ENCODE results near the gene DNAAF8.

DNA sequence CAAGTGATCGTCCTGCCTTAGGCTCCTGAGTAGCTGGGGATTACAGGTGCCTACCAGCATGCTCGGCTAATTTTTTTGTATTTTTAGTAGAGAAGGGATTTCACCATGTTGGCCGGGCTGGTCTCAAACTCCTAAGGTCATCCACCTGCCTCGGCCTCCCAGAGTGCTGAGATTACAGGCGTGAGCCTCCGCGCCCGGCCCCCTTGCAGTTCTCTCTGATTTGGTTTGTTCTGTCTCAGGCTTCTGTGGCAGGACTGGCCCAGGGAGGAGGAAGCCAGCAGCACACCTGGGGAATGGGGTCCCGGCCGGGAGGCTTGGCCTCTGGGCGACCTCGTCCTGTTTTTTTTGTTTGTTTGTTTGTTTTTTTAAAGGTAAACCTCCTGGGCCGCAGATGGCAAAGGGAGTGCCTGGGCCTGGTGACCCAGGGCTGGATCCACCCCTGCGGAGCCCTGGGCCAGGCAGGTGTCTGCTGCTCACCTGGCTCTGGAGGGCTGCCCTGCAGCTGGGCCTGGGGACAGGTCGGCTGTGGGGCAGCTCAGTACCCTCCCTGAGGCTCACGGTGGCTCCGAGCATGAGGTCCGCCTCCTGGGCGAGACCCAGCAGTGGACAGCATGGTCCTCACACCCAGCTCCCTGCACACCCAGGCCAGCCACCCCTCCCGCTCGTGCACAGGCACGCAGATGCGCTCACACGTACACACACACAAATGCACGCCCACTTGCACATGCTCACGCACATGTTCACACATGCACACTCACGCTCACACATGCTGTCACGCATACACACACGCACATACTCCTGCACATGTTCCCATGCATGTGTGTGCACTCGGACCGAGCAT, 44.3 kb upstream of the DNAAF8 start:
- TF ChIP-seq, protein P1, sequence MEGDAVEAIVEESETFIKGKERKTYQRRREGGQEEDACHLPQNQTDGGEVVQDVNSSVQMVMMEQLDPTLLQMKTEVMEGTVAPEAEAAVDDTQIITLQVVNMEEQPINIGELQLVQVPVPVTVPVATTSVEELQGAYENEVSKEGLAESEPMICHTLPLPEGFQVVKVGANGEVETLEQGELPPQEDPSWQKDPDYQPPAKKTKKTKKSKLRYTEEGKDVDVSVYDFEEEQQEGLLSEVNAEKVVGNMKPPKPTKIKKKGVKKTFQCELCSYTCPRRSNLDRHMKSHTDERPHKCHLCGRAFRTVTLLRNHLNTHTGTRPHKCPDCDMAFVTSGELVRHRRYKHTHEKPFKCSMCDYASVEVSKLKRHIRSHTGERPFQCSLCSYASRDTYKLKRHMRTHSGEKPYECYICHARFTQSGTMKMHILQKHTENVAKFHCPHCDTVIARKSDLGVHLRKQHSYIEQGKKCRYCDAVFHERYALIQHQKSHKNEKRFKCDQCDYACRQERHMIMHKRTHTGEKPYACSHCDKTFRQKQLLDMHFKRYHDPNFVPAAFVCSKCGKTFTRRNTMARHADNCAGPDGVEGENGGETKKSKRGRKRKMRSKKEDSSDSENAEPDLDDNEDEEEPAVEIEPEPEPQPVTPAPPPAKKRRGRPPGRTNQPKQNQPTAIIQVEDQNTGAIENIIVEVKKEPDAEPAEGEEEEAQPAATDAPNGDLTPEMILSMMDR (IDR thresholded peaks at IDR 0.05), result no peak
- TF ChIP-seq, protein P2, sequence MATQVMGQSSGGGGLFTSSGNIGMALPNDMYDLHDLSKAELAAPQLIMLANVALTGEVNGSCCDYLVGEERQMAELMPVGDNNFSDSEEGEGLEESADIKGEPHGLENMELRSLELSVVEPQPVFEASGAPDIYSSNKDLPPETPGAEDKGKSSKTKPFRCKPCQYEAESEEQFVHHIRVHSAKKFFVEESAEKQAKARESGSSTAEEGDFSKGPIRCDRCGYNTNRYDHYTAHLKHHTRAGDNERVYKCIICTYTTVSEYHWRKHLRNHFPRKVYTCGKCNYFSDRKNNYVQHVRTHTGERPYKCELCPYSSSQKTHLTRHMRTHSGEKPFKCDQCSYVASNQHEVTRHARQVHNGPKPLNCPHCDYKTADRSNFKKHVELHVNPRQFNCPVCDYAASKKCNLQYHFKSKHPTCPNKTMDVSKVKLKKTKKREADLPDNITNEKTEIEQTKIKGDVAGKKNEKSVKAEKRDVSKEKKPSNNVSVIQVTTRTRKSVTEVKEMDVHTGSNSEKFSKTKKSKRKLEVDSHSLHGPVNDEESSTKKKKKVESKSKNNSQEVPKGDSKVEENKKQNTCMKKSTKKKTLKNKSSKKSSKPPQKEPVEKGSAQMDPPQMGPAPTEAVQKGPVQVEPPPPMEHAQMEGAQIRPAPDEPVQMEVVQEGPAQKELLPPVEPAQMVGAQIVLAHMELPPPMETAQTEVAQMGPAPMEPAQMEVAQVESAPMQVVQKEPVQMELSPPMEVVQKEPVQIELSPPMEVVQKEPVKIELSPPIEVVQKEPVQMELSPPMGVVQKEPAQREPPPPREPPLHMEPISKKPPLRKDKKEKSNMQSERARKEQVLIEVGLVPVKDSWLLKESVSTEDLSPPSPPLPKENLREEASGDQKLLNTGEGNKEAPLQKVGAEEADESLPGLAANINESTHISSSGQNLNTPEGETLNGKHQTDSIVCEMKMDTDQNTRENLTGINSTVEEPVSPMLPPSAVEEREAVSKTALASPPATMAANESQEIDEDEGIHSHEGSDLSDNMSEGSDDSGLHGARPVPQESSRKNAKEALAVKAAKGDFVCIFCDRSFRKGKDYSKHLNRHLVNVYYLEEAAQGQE (IDR thresholded peaks at IDR 0.05; ENCODE audit: low read depth, low read length), result no peak
- TF ChIP-seq SMC3 (IDR thresholded peaks at IDR 0.05; ENCODE audit: low read depth, low read length) (no peak), NFIC (IDR thresholded peaks at IDR 0.05; ENCODE audit: borderline replicate concordance) (no peak), MXI1 (IDR thresholded peaks at IDR 0.05; ENCODE audit: low read depth, low read length) (no peak)
- TF ChIP-seq, protein P3, sequence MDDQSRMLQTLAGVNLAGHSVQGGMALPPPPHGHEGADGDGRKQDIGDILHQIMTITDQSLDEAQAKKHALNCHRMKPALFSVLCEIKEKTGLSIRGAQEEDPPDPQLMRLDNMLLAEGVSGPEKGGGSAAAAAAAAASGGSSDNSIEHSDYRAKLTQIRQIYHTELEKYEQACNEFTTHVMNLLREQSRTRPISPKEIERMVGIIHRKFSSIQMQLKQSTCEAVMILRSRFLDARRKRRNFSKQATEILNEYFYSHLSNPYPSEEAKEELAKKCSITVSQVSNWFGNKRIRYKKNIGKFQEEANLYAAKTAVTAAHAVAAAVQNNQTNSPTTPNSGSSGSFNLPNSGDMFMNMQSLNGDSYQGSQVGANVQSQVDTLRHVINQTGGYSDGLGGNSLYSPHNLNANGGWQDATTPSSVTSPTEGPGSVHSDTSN (IDR thresholded peaks at IDR 0.05), result no peak
- TF ChIP-seq, protein P4, sequence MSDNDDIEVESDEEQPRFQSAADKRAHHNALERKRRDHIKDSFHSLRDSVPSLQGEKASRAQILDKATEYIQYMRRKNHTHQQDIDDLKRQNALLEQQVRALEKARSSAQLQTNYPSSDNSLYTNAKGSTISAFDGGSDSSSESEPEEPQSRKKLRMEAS (IDR thresholded peaks at IDR 0.05; ENCODE audit: low read depth), result no peak
- TF ChIP-seq, protein P5, sequence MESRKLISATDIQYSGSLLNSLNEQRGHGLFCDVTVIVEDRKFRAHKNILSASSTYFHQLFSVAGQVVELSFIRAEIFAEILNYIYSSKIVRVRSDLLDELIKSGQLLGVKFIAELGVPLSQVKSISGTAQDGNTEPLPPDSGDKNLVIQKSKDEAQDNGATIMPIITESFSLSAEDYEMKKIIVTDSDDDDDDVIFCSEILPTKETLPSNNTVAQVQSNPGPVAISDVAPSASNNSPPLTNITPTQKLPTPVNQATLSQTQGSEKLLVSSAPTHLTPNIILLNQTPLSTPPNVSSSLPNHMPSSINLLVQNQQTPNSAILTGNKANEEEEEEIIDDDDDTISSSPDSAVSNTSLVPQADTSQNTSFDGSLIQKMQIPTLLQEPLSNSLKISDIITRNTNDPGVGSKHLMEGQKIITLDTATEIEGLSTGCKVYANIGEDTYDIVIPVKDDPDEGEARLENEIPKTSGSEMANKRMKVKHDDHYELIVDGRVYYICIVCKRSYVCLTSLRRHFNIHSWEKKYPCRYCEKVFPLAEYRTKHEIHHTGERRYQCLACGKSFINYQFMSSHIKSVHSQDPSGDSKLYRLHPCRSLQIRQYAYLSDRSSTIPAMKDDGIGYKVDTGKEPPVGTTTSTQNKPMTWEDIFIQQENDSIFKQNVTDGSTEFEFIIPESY (IDR thresholded peaks at IDR 0.05; ENCODE audit: borderline replicate concordance, low read depth), result no peak

Measured in SK-N-SH (cell line).